SK-N-SH treated with all-trans-retinoic acid at 6 μM for 48 hours (cell line): Measurements from ENCODE around the gene PP2D1.

Experiments used
- ATAC-seq: fragments of 200-7000 bp; cut with Tn5 transposase; 3 replicates; pipeline ENCODE4 v1.9.1; 2020; ENCODE audit warnings: mild to moderate bottlenecking, moderate library complexity
- ARNTL ChIP-seq: fragments of 450-650 bp; formaldehyde crosslinking; IDR thresholded peaks from 2 replicates; pipeline ENCODE4 v1.5.0; 2020; ENCODE audit warnings: low read depth, mild to moderate bottlenecking, moderate library complexity, borderline replicate concordance
- BACH2 ChIP-seq: fragments of 250-450 bp; sonication (Bioruptor Pico); IDR thresholded peaks from 2 replicates; pipeline ENCODE4 v1.9.0; 2021; ENCODE audit warnings: mild to moderate bottlenecking, borderline replicate concordance
- CREB5 ChIP-seq: fragments of 250-450 bp; sonication (Bioruptor Pico); IDR thresholded peaks from 2 replicates; pipeline ENCODE4 v1.5.1; 2020; ENCODE audit warnings: low read depth, mild to moderate bottlenecking, moderate library complexity
- CSDC2 ChIP-seq: fragments of 250-450 bp; sonication (Bioruptor Pico); IDR thresholded peaks from 2 replicates; pipeline ENCODE4 v1.5.0; 2020; ENCODE audit warnings: mild to moderate bottlenecking, moderate library complexity
- CSRNP3 ChIP-seq: fragments of 250-450 bp; sonication (Bioruptor Pico); IDR thresholded peaks from 2 replicates; pipeline ENCODE4 v1.5.1; 2021; ENCODE audit warnings: mild to moderate bottlenecking, moderate library complexity
- GLIS3 ChIP-seq: fragments of 250-450 bp; sonication (Bioruptor Pico); IDR thresholded peaks from 2 replicates; pipeline ENCODE4 v1.5.0; 2020; ENCODE audit warnings: mild to moderate bottlenecking, moderate library complexity
- ISL1 ChIP-seq: fragments of 250-450 bp; sonication (Bioruptor Pico); IDR thresholded peaks from 2 replicates; pipeline ENCODE4 v2.1.2; 2022; ENCODE audit warnings: mild to moderate bottlenecking, moderate library complexity
- OSR1 ChIP-seq: fragments of 250-450 bp; sonication (Bioruptor Pico); IDR thresholded peaks from 2 replicates; pipeline ENCODE4 v1.8.0; 2022; ENCODE audit warnings: moderate library complexity, mild to moderate bottlenecking, inconsistent platforms
- PATZ1 ChIP-seq: fragments of 250-450 bp; sonication (Bioruptor Pico); IDR thresholded peaks from 2 replicates; pipeline ENCODE4 v1.8.0; 2020; ENCODE audit warnings: mild to moderate bottlenecking, moderate library complexity, borderline replicate concordance
- POU6F1 ChIP-seq: fragments of 250-450 bp; sonication (Bioruptor Pico); IDR thresholded peaks from 2 replicates; pipeline ENCODE4 v1.8.0; 2021; ENCODE audit warnings: low read depth, mild to moderate bottlenecking, moderate library complexity, borderline replicate concordance
- PPARA ChIP-seq: fragments of 250-450 bp; sonication (Bioruptor Pico); IDR thresholded peaks from 2 replicates; pipeline ENCODE4 v1.5.0; 2020; ENCODE audit warnings: mild to moderate bottlenecking, borderline replicate concordance
- RARB ChIP-seq: fragments of 250-450 bp; sonication (Bioruptor Pico); IDR thresholded peaks from 2 replicates; pipeline ENCODE4 v1.8.0; 2021; ENCODE audit warnings: mild to moderate bottlenecking, moderate library complexity
- SNAI2 ChIP-seq: fragments of 250-450 bp; sonication (Bioruptor Pico); IDR thresholded peaks from 2 replicates; pipeline ENCODE4 v1.5.0; 2020; ENCODE audit warnings: mild to moderate bottlenecking, moderate library complexity
- TOX ChIP-seq: fragments of 250-450 bp; sonication (Bioruptor Pico); IDR thresholded peaks from 2 replicates; pipeline ENCODE4 v1.8.0; 2021; ENCODE audit warnings: mild to moderate bottlenecking, moderate library complexity, borderline replicate concordance
- TSHZ2 ChIP-seq: fragments of 250-450 bp; sonication (Bioruptor Pico); IDR thresholded peaks from 2 replicates; pipeline ENCODE4 v1.5.0; 2020; ENCODE audit warnings: mild to moderate bottlenecking, moderate library complexity
- ZC3H10 ChIP-seq: fragments of 250-450 bp; sonication (Bioruptor Pico); IDR thresholded peaks from 2 replicates; pipeline ENCODE4 v1.5.1; 2021; ENCODE audit warnings: mild to moderate bottlenecking, moderate library complexity
- ZFP3 ChIP-seq: fragments of 250-450 bp; sonication (Bioruptor Pico); IDR thresholded peaks from 2 replicates; pipeline ENCODE4 v1.5.0; 2020; ENCODE audit warnings: mild to moderate bottlenecking, moderate library complexity
- ZFP30 ChIP-seq: fragments of 450-650 bp; formaldehyde crosslinking; IDR thresholded peaks from 2 replicates; pipeline ENCODE4 v1.5.0; 2022; ENCODE audit warnings: mild to moderate bottlenecking, moderate library complexity
- ZNF565 ChIP-seq: fragments of 450-650 bp; formaldehyde crosslinking; conservative IDR thresholded peaks from 2 replicates; pipeline ENCODE4 v1.5.0; 2020; ENCODE audit warnings: low read depth, mild to moderate bottlenecking, moderate library complexity
- ZNF70 ChIP-seq: fragments of 450-650 bp; formaldehyde crosslinking; IDR thresholded peaks from 2 replicates; pipeline ENCODE4 v1.5.0; 2020; ENCODE audit warnings: mild to moderate bottlenecking, moderate library complexity
- ZNF8 ChIP-seq: fragments of 450-650 bp; formaldehyde crosslinking; IDR thresholded peaks from 2 replicates; pipeline ENCODE4 v1.5.0; 2020; ENCODE audit warnings: mild to moderate bottlenecking, moderate library complexity

The PP2D1 gene

GRCh38 chr3:19950316-19950715 is 61.7 kb downstream of the PP2D1 start:
- TF ChIP-seq GLIS3 = no peak
- TF ChIP-seq CSDC2 (CRISPR knock-in tag) = no peak
- no peak for ATAC-seq

DNA sequence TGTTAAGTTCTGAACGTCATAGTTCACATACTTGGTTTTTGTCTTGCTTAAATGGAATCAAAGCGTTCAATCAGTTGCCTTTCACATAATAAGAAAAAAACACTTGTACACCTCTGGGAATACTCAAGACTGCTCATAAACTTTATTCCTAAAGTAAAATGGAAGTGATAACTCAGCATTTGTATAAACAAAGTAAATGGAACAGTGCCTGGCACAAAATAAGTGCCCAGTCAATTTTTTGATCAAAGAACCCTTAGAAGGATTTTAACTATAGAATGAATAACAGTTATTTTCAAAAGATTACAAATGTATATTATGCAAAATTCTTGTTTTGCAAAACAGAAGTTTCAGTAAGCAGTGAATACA is 63.9 kb downstream of the PP2D1 start:
- TF ChIP-seq CSRNP3 (CRISPR knock-in tag) (no peak), GLIS3 (no peak), ZNF565 (CRISPR knock-in tag) (no peak), OSR1 (CRISPR knock-in tag) (no peak), BACH2 (no peak), TSHZ2 (CRISPR knock-in tag) (no peak), ARNTL (CRISPR knock-in tag) (no peak), ZC3H10 (CRISPR knock-in tag) (no peak), TOX (CRISPR knock-in tag) (no peak), ZNF8 (CRISPR knock-in tag) (no peak), ZFP30 (CRISPR knock-in tag) (no peak), PPARA (CRISPR knock-in tag) (no peak), PATZ1 (CRISPR knock-in tag) (no peak), CSDC2 (CRISPR knock-in tag) (no peak), RARB (no peak), ZNF70 (CRISPR knock-in tag) (no peak), SNAI2 (CRISPR knock-in tag) (no peak), POU6F1 (CRISPR knock-in tag) (no peak), ZFP3 (CRISPR knock-in tag) (no peak)
- ATAC-seq = no peak

DNA sequence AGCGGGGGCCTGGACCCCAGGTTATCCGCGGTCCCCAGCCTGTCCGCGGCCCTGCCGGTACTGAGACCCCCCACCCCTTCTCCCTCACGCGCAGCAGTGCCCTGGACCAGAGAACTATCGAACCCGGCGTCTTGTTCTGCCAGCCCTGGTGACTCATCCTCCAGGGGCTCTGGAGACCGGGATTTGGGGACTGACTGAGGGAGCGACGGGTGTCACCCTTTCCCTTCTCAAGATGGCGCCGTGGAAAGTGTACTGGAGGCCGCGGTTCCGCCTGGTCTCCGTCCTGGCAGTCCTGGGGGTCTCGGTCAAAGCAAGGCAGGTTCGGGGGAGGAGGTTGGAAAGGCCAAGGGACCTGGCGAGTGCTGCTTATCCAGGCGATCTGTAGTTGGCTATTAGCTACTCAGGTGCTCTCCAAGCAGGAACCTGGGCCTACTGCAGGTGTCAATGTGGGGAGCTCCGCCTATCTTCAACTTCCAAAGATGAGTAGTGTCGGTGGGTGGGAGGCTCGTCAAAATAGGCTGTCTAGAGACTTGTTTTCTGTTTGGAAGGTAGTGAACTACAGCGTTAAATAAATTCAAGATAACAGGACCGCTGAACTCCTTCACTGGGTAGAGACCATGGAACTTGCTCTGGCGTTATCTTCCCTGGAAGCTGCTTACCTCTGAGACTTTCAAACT is 64.4 kb downstream of the PP2D1 start:
- ATAC-seq = peak; percentile 51
- TF ChIP-seq PPARA (CRISPR knock-in tag) (no peak), PATZ1 (CRISPR knock-in tag) (no peak), ZC3H10 (CRISPR knock-in tag) (no peak), CREB5 (no peak), TOX (CRISPR knock-in tag) (no peak), TSHZ2 (CRISPR knock-in tag) (no peak), CSDC2 (CRISPR knock-in tag) (no peak), RARB (no peak), CSRNP3 (CRISPR knock-in tag) (no peak), ARNTL (CRISPR knock-in tag) (no peak), ISL1 (CRISPR knock-in tag) (no peak), GLIS3 (no peak), ZFP3 (CRISPR knock-in tag) (no peak)
